ENCODE measurements around the gene FRAS1. TPM values are rescaled to one million over a fixed set of nuclear protein-coding genes. Genes with fewer than 3 reads are reported as not detected.
"Not testable (repeated sequence)": the region's sequence is repeated elsewhere in the genome, so short reads cannot be mapped to it uniquely, and the experiment has no call there.

Gene FRAS1
- total RNA-seq, 1 donor from 2014 or later, result 20.2 TPM

GRCh38 chr4:78207541-78207940 lies 150.4 kb downstream of the FRAS1 start:
- TF ChIP-seq CTCF (IDR thresholded peaks at IDR 0.05), result no peak
- ATAC-seq, result no peak

GRCh38 chr4:78207951-78208350 lies 150.8 kb downstream of the FRAS1 start:
- DNase-seq, result no peak
- ATAC-seq, result no peak
- no peaks in the 10 kb centered on the region for H3K36me3 ChIP-seq

More at GRCh38 chr4:78207541-78207940, 150.4 kb downstream of the FRAS1 start:
- no peaks in the 10 kb centered on the region for H3K4me1 ChIP-seq
- H3K27ac ChIP-seq, result no peak overlapping the region
- no peak overlapping the region for H3K4me3 ChIP-seq
- no peaks in the 10 kb centered on the region for H3K36me3 ChIP-seq
- no peaks in the 10 kb centered on the region for H3K27me3 ChIP-seq
- no peak for DNase-seq
- H3K9me3 ChIP-seq, result no peaks in the 10 kb centered on the region
- intact Hi-C loops (cut with DNase I), result no loop called here

GRCh38 chr4:78208896-78209295 lies 151.8 kb downstream of the FRAS1 start:
- DNase-seq; H3K9me3 ChIP-seq; H3K4me1 ChIP-seq; H3K36me3 ChIP-seq; ATAC-seq; H3K27me3 ChIP-seq; intact Hi-C loops (cut with DNase I); H3K27ac ChIP-seq; H3K4me3 ChIP-seq: not testable (repeated sequence)

More at GRCh38 chr4:78207951-78208350, 150.8 kb downstream of the FRAS1 start:
- H3K27me3 ChIP-seq, result no peaks in the 10 kb centered on the region
- no peaks in the 10 kb centered on the region for H3K4me1 ChIP-seq
- no peaks in the 10 kb centered on the region for H3K9me3 ChIP-seq
- H3K4me3 ChIP-seq, result no peak overlapping the region
- intact Hi-C loops (cut with DNase I), result no loop called here
- TF ChIP-seq CTCF (IDR thresholded peaks at IDR 0.05), result no peak
- H3K27ac ChIP-seq, result no peak overlapping the region

GRCh38 chr4:78210694-78211410 lies 153.7 kb downstream of the FRAS1 start:
- no peak overlapping the region for H3K4me3 ChIP-seq
- ATAC-seq (no peak), DNase-seq (no peak)
- no peak overlapping the region for H3K27ac ChIP-seq
- intact Hi-C loops (cut with DNase I), result no loop called here
- TF ChIP-seq CTCF (IDR thresholded peaks at IDR 0.05), result no peak
- H3K9me3 ChIP-seq, result no peaks in the 10 kb centered on the region
- H3K4me1 ChIP-seq, result no peaks in the 10 kb centered on the region
- no peaks in the 10 kb centered on the region for H3K36me3 ChIP-seq
- H3K27me3 ChIP-seq, result no peaks in the 10 kb centered on the region

GRCh38 chr4:78213218-78213617 lies 156.1 kb downstream of the FRAS1 start:
- H3K4me1 ChIP-seq, result no peaks in the 10 kb centered on the region
- DNase-seq (no peak), ATAC-seq (no peak)
- no peaks in the 10 kb centered on the region for H3K36me3 ChIP-seq
- no peaks in the 10 kb centered on the region for H3K9me3 ChIP-seq
- H3K27me3 ChIP-seq, result no peaks in the 10 kb centered on the region
- H3K27ac ChIP-seq, result no peak overlapping the region
- intact Hi-C loops (cut with DNase I), result no loop called here
- H3K4me3 ChIP-seq, result no peak overlapping the region
- no peak for TF ChIP-seq CTCF (IDR thresholded peaks at IDR 0.05)

- Histone ChIP-seq H3K27ac (no peak overlapping the region), H3K27me3 (no peaks in the 10 kb centered on the region), H3K9me3 (no peaks in the 10 kb centered on the region), H3K4me1 (no peaks in the 10 kb centered on the region), H3K4me3 (no peak overlapping the region), H3K36me3 (no peaks in the 10 kb centered on the region)
- TF ChIP-seq CTCF (IDR thresholded peaks at IDR 0.05), result no peak
- intact Hi-C loops (cut with DNase I), result no loop called here
- ATAC-seq, result no peak
- no peak for DNase-seq
Measured at GRCh38 chr4:78214078-78214477, 157.0 kb downstream of the FRAS1 start.

All from upper lobe of right lung (tissue), 1 donor.